GM18511 (cell line): ENCODE measurements around the gene LNPEP.
"Not testable (repeated sequence)": the region's sequence is repeated elsewhere in the genome, so short reads cannot be mapped to it uniquely, and the experiment has no call there.

ENCODE experiments used
- ATAC-seq: cut with Tn5 transposase; IDR thresholded peaks from one replicate; pipeline ENCODE4 v1.9.1; 2021; ENCODE audit warnings: mild to moderate bottlenecking, moderate library complexity; ENCODE audit not compliant: unreplicated experiment

The LNPEP gene

DNA sequence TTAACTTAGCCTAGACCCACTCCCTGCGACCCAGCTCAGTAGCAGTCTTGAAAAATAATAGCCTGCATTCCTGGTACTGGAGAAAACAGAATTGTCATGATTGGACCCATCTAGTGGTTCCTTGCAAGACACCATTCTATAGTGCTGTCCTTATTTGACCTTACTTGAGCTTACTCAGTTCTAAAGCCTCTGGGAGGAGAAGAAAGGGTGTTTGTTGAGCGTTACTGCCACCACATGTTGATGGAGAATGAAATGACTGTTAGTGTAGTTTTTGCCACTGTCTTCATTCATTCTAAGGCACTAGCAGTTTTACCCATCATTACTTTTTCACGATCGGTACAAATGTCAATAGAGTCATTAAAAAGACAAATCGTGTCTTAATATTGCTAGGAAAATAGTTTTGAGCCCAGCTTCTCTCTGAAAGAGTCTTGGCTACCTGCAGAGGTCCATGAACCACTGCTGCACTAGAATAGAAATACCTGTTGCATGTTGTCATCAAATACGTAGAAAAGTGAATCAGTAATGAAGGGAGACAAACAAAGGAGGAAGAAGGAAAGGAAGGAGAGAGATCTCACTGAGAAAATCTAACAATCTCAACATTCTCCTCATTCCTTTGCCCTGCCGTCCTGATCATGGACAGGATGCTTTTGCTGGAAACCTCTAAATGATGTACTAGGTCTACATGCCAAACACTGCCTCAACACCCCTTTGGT, 110.5 kb downstream of the LNPEP start:
- ATAC-seq, result no peak

DNA sequence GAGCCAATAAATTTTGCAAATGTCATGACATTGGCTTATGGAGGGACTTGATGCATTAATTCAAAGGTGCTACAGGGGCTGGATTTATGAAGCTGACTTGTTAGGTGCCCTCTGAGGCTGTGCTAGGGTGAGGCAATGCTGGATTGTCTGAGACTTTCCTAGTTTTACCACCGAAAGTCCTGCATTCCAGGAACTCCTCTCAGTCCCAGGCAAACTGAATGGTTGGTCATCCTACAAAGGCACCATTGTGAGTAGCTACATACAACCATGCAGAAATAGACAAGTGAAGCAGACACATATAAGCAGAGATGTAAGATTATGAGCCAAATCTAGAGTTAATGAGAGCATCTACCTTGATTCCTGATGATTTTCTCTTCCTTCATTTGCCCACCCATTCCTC, 111.2 kb downstream of the LNPEP start:
- no peak for ATAC-seq

DNA sequence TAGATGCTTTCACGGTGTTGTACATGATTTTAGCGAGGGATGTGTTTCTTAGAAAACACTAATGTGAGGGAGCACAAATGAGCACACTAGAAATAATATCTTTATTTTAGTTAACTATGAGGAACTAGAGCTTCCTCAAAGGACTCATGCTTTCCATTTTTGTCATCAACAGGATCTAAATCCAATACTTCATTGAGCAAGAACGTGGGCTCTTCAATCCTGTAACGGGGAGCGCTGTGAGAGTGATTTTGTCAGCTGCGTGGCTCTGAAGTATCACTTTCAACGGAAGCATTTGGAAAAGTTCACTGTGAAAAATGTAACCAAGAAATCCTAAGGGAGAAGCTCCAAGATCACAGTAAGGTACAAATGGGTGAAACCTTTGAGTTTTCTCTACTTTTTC, 113.3 kb downstream of the LNPEP start:
- no peak for ATAC-seq

DNA sequence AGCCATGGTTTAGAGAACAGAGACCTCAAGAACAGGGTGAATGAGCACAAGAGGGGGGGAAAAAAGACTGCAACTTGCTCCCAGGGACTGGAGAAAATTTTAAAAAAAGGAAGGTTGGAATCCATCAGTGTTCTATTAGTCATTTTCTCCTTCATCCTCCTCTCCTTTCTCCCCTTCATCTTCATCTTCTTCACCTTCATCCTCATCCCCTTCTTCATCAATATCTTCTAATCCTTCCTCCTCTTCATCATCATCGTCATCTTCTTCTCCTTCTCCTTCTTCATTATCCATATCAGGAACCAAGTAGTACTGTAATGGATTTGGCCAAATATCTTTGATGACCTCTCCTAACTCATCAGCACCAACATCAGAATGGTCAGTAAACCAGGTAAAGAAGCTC, 120.4 kb downstream of the LNPEP start:
- ATAC-seq, result no peak

DNA sequence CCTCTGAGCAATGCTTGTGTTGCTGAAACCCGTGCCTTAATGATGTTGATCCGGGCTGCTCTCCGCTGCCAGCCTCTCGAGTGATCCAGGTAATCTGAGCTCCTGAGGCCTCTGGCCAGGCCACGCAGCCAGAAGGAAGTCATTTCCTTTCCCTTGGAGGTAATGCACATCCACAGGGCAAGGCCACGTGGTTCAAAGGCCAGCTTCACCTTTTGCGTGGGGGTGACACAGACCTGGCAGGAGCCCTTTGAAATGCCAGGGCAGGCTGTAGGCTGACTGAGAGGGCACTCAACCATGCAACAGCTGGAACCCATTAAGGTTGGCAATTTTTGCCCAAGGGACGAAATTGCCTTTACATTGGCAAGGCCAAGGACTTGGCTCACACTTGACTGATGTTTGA, 126.2 kb downstream of the LNPEP start:
- no peak for ATAC-seq

DNA sequence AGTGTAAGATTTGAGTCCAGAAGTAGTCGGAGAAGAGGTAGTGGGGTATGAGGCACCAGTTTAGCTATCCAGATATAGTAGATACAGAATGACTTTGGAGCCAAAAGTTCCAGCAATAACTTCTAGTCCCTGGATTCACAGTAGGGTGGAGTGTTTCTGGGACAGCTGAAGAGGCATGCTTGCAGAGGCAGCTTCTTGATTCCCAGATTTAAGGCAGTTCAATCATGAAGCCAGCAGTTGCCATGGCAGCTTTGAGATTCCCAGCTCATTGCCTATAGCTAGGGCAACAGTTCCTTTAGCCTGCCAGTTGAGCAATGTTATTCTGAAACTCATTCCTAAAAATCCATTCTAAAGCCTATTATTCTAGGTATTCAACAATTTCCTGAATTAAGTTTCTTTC, 127.4 kb downstream of the LNPEP start:
- ATAC-seq, result no peak

DNA sequence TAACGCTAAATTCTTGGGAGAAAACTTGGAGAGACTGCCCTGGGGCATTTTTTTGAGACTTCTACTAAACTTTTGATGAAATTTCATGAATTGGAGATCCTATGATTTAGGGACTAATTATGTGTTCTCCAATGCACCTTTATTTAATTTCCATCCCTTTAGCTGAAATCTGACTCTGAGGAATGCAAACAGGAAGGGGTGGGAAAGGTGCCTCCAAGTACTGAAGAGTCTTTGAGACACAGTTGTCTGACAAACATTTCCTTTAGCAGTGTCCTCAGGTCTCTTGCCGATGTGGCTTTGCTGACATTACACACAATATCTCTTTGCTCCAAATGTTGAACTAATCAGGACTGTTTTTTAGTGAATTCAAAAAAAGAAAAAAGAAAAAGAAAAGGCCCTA, 129.6 kb downstream of the LNPEP start:
- ATAC-seq, result no peak

DNA sequence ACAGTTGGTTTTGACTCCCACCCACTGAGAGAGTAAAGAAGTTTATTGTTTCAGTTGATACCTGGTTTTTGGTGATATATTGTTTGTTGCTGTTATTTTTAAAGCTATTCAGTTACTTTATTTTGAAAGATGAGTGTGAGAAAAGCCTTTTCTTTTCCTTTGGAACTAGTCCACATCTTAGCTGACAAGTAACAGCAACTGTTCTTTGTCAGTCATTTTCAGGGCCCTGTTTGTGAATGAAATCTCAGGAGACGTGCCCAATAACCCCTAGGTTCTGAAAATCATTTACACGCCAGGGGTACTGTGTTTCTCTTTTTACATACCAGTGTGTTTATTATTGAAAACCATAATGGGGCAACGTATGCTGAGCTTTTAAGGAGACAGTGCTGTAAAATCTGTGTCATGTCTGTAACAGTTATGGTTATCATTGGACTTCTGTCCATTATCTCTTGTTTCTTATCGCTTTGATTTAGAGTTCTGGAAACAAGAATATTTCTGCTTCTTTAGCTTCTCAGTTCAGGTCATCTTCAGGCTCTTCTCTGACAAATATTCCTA, 131.5 kb downstream of the LNPEP start:
- no peak for ATAC-seq

DNA sequence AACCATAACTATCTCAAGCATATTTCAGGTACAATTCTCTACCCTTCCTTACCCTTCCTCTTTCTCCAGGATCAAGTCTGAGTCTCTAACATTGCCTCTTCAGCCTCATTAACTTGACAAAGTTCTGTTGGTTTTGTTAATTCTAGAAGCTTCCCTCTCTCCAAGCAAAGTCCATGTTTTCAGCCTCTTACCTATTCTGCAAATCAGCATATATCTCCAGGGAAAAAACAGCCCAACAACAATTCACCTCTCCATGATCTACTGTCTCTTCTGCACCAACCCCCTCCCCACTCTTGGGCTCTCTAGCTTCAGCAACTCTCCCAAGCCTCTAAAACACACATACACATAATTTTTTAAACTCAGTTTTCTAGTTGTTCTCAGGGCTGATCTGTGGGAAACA, 134.4 kb downstream of the LNPEP start:
- no peak for ATAC-seq

DNA sequence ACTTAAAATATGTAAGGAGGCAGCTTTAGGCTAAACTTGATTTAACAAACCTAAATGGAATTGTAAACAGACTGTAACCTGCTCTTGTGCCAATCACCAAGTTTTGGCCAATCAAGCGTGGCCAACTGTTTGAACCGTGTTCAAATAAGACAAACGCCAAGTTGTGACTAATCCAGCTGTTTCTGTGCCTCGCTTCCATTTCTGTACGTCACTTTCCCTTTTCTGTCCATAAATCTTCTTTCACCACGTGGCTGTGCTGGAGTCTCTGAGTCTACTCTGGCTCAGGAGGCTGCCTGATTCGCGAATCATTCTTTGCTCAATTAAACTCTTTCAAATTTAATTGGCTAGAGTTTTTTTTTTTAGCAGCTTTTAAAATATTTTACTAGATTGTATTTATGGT, 135.2 kb downstream of the LNPEP start:
- no peak for ATAC-seq

DNA sequence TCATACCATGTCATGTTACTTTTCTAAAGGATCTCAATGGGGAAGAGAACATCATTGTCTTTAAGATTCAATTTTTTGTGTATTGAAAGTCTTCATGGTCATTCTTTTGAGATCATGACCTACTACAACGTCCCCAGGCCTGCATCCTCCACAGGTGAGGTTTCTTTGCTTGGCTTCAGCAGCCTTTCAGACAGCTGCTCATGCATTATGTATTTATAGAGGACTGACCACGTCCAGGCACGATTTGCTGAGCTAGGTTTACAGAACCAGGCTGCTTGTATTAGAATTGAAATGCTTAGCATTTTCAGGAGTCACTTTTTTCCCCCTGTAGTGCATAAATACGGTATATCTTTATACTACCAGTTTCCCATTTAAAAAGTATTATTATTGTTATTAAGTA, 136.1 kb downstream of the LNPEP start:
- no peak for ATAC-seq

DNA sequence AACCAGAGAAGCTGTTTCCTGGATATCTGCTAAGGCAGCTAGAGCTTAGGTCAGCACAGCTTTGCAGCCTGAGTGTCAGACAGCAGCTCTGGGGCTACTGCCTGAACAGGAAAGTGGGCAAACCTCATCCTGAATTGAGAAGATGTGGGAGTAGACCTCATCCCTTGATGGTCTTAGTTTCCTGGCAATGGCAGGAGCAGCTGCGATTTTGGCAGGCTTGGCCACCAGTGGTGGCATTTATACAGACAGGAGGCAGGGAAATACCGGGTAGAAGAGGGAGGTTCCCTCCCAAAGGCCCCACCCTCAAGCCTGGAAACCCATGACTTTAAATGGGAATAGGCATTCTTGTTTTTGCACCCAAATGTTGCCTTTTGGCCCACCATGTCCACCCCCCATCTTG, 136.8 kb downstream of the LNPEP start:
- ATAC-seq, result no peak

DNA sequence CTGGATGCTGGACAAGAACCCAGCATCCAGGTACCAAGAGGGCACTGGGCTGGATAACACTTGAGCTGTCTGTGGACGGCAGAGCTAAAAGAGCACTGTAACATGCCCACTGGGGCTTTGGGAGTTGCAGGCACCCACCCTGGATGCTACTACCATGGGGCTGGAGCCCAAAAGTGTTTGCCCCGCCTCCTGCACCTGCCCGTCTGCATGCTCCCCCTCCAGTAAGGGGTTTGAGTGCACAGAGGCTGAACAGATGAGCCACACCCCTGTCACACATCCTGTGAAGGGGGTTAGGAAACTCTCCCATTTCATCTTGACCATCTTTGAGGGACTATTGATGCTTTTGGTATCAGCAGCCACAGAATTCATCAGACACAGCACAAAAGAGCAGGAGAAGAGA, 137.5 kb downstream of the LNPEP start:
- no peak for ATAC-seq

DNA sequence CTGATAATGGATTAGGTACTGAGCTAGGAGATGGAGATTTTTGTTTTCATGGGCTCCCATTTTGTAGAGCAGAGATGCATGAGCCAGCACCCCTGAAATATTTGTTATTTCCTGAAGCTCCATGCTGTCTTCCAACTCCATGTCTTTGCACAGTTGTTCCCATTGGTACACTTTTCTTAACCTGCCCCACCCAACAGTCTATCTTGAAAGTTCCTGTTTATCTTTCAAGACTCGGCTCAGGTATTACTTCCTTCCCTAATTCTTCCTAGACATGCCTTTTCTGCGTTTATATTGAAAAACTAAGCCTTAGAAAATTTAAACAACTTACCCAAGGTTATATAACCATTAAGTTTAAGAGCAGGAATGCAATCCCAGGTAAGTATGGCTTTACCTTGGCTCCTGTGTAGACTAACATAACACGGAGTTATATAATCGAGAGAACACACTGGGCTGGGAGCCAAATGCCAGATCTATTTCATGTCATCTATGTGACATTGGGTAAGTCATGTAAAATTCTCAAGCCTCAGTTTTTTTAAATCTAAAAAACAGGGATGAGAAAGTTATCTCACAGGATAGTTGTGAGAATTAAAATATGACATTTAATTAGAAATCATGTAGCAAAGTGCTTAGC, 139.1 kb downstream of the LNPEP start:
- no peak for ATAC-seq

DNA sequence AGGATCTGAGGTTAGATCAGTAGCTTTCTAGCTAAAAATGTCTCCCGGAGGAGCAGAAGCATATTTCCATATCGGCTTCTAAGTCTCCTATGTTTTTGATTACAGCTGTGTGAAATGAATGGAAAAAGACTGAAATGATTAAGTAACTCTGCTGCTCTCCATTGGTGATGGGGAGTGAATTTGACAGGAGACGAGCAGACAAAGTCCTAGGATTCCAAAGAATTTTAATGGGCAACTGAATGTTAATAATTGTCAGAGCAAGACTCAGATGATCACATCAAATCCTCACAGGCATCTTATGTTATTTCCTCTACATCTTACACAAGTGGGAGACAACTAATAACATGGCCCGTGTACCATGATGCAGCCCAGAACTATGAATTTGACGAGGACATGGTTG, 139.8 kb downstream of the LNPEP start:
- no peak for ATAC-seq

DNA sequence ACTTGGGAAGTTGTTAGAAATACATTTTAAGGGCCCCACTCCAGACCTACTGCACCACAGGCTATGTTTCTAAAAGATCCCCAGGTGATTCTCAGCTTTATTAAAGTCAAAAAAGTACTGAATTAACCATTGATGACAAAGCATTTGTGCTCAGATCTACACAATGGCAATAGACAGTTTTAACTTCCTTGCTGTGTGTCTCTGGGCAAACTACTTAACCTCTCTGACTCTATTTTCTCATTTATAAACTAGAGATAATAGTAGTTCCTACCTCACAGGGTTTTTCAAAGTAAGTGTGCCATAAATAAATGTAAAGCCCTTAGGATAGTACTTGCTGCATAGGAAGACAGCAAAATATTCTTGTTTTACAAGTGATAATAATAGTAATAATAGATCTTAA, 140.2 kb downstream of the LNPEP start:
- ATAC-seq, result no peak

DNA sequence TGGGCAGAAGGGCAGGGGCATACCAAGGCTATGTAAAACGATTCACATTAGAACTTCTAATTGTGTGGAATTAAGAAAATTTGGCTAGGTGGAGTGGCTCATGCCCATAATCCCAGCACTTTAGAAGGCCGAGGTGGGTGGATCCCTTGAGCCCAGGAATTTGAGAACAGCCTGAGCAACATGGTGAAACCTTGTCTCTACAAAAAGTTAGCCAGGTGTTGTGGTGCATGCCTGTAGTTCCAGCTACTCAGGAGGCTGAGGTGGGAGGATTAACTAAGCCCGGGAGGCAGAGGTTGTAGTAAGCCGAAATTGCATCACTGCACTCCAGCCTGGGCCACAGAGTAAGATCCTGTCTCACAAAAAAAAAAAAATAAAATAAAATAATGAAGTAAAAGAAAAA, 141.4 kb downstream of the LNPEP start:
- ATAC-seq, result no peak

DNA sequence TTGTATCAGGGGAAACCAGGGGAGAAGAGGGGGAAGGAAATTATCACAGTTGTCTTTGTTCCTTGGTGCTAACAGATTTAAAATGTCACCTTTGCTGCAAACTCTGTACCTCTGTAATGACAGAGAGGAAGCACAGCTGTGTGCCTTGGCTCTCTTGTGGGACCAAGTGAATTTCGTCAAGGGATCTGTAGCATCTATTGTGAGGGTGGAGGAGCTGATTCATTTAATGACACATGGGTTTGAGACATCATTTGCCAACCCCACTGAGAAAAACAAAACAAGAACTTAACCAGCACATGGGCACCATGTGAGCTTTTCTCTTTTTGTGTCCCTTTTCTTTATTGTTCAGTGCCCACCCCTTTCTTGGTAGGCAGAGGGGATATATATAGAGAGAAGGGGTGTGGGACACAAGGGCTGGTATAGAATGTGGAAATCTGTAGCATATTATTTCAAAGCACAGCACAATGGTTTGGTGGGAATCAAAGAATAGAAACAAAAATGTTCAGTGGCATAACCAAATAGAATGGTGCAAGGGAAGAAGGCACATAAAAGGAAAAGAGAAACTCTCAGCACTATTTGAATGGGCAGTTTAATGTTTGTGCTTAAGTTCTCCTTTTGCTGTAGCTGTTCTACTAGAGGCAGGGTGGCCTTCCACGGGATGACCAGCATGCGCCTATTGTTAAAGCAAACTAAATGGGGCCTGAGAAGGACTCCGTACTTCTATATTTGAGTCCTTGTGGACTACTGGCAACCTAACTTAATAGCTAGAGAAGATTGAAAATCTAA, 143.3 kb downstream of the LNPEP start:
- no peak for ATAC-seq

DNA sequence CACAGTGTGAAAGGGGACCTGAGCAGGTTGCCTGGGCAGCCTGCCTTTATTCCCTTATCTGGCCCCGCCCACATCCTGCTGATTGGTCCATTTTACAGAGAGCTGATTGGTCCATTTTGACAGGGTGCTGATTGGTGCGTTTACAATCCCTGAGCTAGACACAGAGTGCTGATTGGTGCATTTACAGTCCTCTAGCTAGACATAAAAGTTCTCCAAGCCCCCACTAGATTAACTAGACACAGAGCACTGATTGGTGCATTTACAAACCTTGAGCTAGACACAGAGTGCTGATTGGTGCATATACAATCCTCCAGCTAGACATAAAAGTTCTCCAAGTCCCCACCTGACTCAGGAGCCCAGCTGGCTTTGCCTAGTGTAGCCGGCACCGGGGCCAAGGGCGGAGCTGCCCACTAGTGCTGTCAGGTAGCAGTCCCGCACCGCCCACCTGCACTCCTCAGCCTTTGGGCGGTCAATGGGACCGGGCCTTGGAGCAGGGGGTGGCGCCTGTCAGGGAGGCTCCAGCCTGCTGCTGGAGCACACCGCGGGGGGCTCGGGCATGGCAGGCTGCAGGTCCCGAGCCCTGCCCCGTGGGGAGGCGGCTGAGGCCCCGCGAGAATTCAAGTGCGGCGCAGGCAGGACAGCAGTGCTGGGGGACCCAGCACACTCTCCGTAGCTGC, 149.0 kb downstream of the LNPEP start:
- not testable (repeated sequence) for ATAC-seq

DNA sequence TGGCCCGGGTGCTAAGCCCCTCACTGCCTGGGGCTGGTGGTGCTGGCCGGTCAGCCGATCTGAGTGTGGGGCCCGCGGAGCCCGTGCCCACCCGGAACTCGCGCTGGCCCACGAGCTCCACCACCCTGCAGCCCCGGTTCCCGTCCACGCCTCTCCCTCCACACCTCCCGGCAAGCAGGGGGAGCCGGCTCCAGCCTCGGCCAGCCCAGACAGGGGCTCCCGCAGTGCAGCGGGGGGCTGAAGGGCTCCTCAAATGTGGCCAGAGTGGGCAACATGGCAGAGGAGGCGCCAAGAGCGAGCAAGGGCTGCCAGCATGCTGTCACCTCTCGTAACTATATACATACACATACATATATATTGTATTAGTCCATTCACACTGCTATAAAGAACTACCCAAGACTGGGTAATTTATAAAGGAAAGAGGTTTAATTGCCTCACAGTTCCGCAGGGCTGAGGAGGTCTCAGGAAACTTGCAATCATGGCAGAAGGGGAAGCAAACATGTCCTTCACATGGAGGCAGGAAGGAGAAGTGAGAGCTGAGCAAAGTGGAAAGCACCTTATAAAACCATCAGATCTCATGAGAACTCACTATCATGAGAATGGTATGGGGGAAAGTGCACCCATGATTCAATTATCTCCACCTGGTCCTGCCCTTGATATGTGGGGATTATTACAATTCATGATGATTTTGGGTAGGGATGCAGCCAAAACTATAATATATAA, 149.7 kb downstream of the LNPEP start:
- ATAC-seq, result peak; percentile 57
